Progenitor cell of endocrine pancreas (in vitro differentiated cells): ENCODE measurements around the gene ABAT. TPM values are rescaled to one million over a fixed set of nuclear protein-coding genes. Genes with fewer than 3 reads are reported as not detected.

ENCODE experiments used
- DNase-seq: peaks from one replicate; pipeline ENCODE4 v3.0.0; 2021; ENCODE audit warnings: low spot score; ENCODE audit not compliant: unreplicated experiment
- H3K27ac Mint-ChIP-seq: 2 replicates; pipeline ENCODE4 v1.8.0; 2021; ENCODE audit warnings: mild to moderate bottlenecking, moderate library complexity, mixed read lengths
- H3K27me3 Mint-ChIP-seq: 2 replicates; pipeline ENCODE4 v1.8.0; 2021; ENCODE audit warnings: mixed read lengths
- H3K36me3 Mint-ChIP-seq: 2 replicates; pipeline ENCODE4 v1.8.0; 2022; ENCODE audit warnings: mixed read lengths; ENCODE audit not compliant: insufficient read depth
- H3K4me1 Mint-ChIP-seq: 2 replicates; pipeline ENCODE4 v1.8.0; 2021; ENCODE audit warnings: low read depth, mixed read lengths
- H3K4me3 Mint-ChIP-seq: 2 replicates; pipeline ENCODE4 v1.8.0; 2021; ENCODE audit warnings: low read depth, mild to moderate bottlenecking, moderate library complexity, mixed read lengths
- H3K9me3 Mint-ChIP-seq: 2 replicates; pipeline ENCODE4 v1.8.0; 2021; ENCODE audit warnings: low read depth, mixed read lengths
- CTCF ChIP-seq: fragments of 200-600 bp; sonication (generic); IDR thresholded peaks from one replicate; pipeline ENCODE4 v1.5.0; 2021; ENCODE audit warnings: antibody characterized with exemption, mild to moderate bottlenecking; ENCODE audit not compliant: unreplicated experiment
- total RNA-seq: library from RNA; stranded (reverse); gene quantifications from 2 replicates; pipeline ENCODE4 v1.2.1, GENCODE V29; 2021

The ABAT gene
- total RNA-seq, 1 donor from 2014 or later, result 24.7 TPM

DNA sequence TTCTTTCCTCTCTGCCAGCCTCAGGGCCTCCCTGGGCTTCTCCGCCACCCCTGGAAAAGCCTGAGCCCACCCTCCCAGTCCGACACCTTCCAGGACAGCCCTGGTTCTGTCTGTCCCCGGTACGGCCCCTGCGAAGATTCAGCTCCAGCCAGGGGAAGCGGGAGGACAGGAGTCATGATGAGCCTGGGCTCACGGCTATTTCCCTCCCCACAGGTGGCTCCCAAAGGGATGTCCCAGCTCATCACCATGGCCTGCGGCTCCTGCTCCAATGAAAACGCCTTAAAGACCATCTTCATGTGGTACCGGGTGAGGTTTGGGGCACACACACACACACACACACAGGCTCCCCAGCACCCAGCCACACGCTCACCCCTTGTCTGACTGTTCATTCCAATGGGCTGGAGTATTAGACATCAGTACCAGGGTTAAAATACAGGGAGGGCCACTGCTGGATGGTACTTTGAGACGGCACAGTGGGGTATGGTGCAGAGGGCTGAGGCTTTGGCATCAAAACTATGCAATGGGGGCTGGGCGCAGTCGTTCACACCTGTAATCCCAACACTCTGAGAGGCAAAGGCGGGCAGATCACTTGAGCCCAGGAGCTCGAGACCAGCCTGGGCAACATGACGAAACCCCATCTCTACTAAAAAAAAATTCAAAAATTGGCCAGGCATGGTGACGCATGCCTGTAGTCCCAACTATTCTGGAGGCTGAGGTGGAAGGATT lies 90.3 kb downstream of the ABAT start:
- DNase-seq, result no peak
- TF ChIP-seq CTCF, result no peak
- peaks cover 11% of the 10 kb centered on the region for H3K36me3 Mint-ChIP-seq
- no peak overlapping the region for H3K4me3 Mint-ChIP-seq
- no peak overlapping the region for H3K27ac Mint-ChIP-seq
- H3K27me3 Mint-ChIP-seq, result no peaks in the 10 kb centered on the region
- no peaks in the 10 kb centered on the region for H3K4me1 Mint-ChIP-seq
- H3K9me3 Mint-ChIP-seq, result no peaks in the 10 kb centered on the region

DNA sequence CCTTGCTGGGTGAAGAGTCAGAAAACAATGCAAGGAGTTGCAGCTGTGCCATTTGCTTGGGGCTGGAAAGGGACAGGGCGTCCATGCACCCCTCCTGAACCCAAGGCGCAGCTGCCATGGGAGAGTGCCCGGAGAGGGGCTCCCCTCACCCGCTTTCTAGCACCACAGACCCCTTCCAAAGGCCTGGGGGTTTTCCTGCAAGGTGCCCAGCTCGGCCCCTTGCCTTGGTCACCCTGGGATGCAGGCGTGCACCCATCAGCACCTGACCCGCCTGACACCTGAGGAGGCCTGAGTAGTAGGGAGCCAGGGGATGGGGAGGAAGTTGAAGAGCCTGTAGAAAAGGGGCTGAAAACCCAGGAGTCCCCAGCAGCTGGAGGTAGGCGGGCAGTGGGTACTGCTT lies 92.8 kb downstream of the ABAT start:
- Mint-ChIP-seq H3K36me3 (peaks cover 12% of the 10 kb centered on the region), H3K27ac (no peak overlapping the region), H3K4me3 (no peak overlapping the region), H3K9me3 (no peaks in the 10 kb centered on the region), H3K4me1 (no peaks in the 10 kb centered on the region), H3K27me3 (no peaks in the 10 kb centered on the region)
- no peak for TF ChIP-seq CTCF
- no peak for DNase-seq

DNA sequence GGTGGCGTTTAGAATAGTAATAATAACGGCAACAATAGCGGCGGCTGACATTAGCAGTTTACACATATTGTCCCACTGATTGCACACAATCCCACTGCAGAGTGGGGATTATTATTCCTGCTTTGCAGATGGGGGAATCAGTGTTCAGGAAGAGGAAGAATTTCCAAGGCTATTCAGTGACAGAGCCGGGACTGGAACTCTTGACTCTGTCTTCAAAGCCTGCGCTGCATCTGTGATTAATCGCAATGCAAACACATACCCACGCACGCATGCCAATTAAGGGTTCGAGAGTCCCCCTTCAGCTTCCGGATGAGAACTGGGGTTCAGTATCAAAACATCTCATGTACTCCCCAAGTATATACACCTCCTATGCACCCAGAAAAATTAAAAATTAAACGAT lies 93.9 kb downstream of the ABAT start:
- no peaks in the 10 kb centered on the region for H3K27me3 Mint-ChIP-seq
- no peaks in the 10 kb centered on the region for H3K4me1 Mint-ChIP-seq
- no peak overlapping the region for H3K4me3 Mint-ChIP-seq
- no peak for DNase-seq
- H3K9me3 Mint-ChIP-seq, result no peaks in the 10 kb centered on the region
- no peak overlapping the region for H3K27ac Mint-ChIP-seq
- H3K36me3 Mint-ChIP-seq, result peaks cover 16% of the 10 kb centered on the region
- no peak for TF ChIP-seq CTCF

- H3K27ac Mint-ChIP-seq, result no peak overlapping the region
- no peaks in the 10 kb centered on the region for H3K27me3 Mint-ChIP-seq
- no peak for TF ChIP-seq CTCF
- DNase-seq, result no peak
- peaks cover 20% of the 10 kb centered on the region for H3K36me3 Mint-ChIP-seq
- no peaks in the 10 kb centered on the region for H3K9me3 Mint-ChIP-seq
- no peaks in the 10 kb centered on the region for H3K4me1 Mint-ChIP-seq
- H3K4me3 Mint-ChIP-seq, result no peak overlapping the region
These were observed 94.3 kb downstream of the ABAT start for GRCh38 chr16:8768692-8769091.

- Mint-ChIP-seq H3K9me3 (no peaks in the 10 kb centered on the region), H3K4me3 (no peak overlapping the region), H3K4me1 (peaks cover 2% of the 10 kb centered on the region), H3K27ac (no peak overlapping the region), H3K36me3 (peaks cover 31% of the 10 kb centered on the region), H3K27me3 (no peaks in the 10 kb centered on the region)
- TF ChIP-seq CTCF, result no peak
- DNase-seq, result no peak
These were observed 99.1 kb downstream of the ABAT start for GRCh38 chr16:8773537-8773936.
